Thymus (tissue), 11 donors: ENCODE measurements around the gene SERPINA4. TPM values are rescaled to one million over a fixed set of nuclear protein-coding genes. Genes with fewer than 3 reads are reported as not detected.

Experiments
- DNase-seq, 9 donors: peaks; one replicate each; pipeline ENCODE4 v3.0.0-alpha.2; 2013; ENCODE audit warnings: low spot score in 9 of 9, low read depth in 6 of 9, missing footprints in 1 of 9
- H3K27ac ChIP-seq, 2 donors: one replicate each; pipeline ENCODE4 v1.5.1; 2013; ENCODE audit warnings: control low read depth in 1 of 2, low read depth in 1 of 2, low read length in 1 of 2, mild to moderate bottlenecking in 1 of 2, moderate library complexity in 1 of 2
- H3K27me3 ChIP-seq, 2 donors: one replicate each; pipeline ENCODE4 v1.5.1; 2013; ENCODE audit warnings: low read length in 1 of 2; ENCODE audit not compliant: control insufficient read depth in 2 of 2, insufficient read depth in 1 of 2
- H3K36me3 ChIP-seq, 2 donors: one replicate each; pipeline ENCODE4 v1.5.1; 2013; ENCODE audit warnings: low read length in 1 of 2, mild to moderate bottlenecking in 1 of 2, moderate library complexity in 1 of 2; ENCODE audit not compliant: control insufficient read depth in 2 of 2, insufficient read depth in 2 of 2
- H3K4me1 ChIP-seq, 2 donors: one replicate each; pipeline ENCODE4 v1.5.1; 2013; ENCODE audit warnings: low read length in 2 of 2; ENCODE audit not compliant: control insufficient read depth in 2 of 2, insufficient read depth in 2 of 2
- H3K4me3 ChIP-seq, 2 donors: one replicate each; pipeline ENCODE4 v1.5.1; 2013; ENCODE audit warnings: low read length in 2 of 2, control low read depth in 1 of 2, mild to moderate bottlenecking in 1 of 2
- H3K9me3 ChIP-seq, 2 donors: one replicate each; pipeline ENCODE4 v1.5.1; 2013; ENCODE audit warnings: low read length in 1 of 2, mild to moderate bottlenecking in 1 of 2; ENCODE audit not compliant: control insufficient read depth in 2 of 2, insufficient read depth in 1 of 2
- WGBS: extraction: QIAGEN DNeasy Blood & Tissue Kit; methylation state at CpG from one replicate; pipeline ENCODE4 v1.1.7; 2013; 5-methylcytosine and 5-hydroxymethylcytosine counted together
- polyA plus RNA-seq: library from polyadenylated mRNA; stranded (reverse); fragments of 200-250 nt; gene quantifications from one replicate; pipeline ENCODE4 v1.2.3, GENCODE V29; 2013
- total RNA-seq: library from RNA; stranded (reverse); fragments of 120-200 nt; gene quantifications from one replicate; pipeline ENCODE4 v1.2.4, GENCODE V29; 2013
- donor health status: healthy.

Gene SERPINA4
- total and polyA plus RNA-seq, 2 donors: 0.41 to 0.52 TPM

DNA sequence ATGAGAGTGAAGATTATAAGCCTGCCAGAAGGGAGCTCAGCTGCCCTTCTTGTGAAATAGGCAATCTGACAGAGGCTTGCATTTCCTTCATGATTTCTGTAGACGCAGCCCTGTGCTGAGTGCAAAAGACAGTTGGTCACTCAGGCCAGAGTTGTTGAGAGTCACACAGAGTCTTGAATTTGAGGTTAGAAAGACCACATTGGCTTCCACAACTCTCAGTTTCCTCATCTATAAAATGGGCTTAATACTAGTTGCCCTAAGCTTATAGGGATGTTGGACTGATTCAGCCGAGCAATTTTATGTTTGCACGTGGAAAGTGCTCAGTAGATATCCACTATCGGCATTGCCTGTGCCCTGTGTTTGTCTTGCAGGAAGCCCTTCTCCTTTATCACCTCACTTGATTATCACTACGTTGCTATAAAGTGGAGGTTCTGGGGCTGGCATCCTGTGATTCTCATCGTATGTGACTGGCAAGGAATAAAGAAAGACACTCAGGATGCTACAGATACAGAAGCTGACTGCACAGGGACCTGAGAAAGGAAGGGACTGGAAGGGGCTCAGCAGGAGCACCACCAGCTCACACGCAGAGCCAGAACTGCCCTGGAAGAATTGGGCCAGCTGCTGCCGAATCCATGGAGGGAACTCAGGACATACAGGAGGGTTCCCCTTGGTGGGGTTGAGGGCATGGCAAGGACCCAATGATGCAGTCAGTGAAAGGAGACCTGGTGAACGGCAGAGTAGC is 19.8 kb upstream of the SERPINA4 start:
- no peak for DNase-seq
- Histone ChIP-seq H3K9me3 (no peaks in the 10 kb centered on the region), H3K27ac (no peak overlapping the region), H3K36me3 (no peaks in the 10 kb centered on the region), H3K4me1 (peaks cover 0 to 3% of the 10 kb centered on the region in 2 donors), H3K4me3 (no peak overlapping the region), H3K27me3 (no peaks in the 10 kb centered on the region)
- 87% methylated on average over 9 of the region's 9 CpGs for WGBS

DNA sequence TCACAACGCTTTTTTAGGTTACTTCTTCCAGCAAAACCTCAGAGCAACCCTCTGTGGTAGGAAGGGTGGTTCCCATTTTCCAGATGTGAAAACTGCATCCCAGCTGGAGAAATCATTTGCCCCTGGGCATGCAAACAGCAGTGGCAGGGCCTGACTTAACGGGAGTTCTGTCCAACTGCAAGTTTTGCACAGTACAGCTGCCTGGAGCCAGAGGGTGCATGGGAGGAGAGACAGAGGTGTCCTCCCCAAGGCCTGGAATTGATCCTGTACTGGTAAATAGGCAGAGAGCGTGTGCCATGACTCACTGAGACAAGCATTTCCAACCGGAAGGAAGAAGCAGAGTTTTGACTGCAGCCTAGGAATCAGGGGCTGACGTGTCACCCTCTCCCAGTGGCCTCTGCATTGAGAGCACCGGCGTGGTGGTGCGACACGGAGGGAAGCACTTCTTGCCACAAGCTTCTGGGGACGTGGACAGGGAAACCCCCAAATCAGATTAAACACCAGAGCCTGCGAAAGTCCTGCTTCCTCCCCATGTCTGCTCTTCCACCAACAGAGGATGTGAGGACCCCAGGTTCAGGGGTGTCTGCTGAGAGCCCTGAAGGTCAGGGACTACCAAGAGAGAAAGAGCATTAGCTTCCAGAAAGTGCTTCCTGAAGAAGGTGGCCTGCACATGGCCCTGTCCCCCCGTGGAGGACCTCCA is 19.0 kb upstream of the SERPINA4 start:
- H3K36me3 ChIP-seq: no peaks in the 10 kb centered on the region
- 84% methylated on average over 12 of the region's 12 CpGs for WGBS
- H3K4me1 ChIP-seq: peaks cover 0 to 3% of the 10 kb centered on the region in 2 donors
- no peak overlapping the region for H3K4me3 ChIP-seq
- H3K27me3 ChIP-seq: no peaks in the 10 kb centered on the region
- H3K27ac ChIP-seq: no peak overlapping the region
- no peak for DNase-seq
- H3K9me3 ChIP-seq: no peaks in the 10 kb centered on the region

DNA sequence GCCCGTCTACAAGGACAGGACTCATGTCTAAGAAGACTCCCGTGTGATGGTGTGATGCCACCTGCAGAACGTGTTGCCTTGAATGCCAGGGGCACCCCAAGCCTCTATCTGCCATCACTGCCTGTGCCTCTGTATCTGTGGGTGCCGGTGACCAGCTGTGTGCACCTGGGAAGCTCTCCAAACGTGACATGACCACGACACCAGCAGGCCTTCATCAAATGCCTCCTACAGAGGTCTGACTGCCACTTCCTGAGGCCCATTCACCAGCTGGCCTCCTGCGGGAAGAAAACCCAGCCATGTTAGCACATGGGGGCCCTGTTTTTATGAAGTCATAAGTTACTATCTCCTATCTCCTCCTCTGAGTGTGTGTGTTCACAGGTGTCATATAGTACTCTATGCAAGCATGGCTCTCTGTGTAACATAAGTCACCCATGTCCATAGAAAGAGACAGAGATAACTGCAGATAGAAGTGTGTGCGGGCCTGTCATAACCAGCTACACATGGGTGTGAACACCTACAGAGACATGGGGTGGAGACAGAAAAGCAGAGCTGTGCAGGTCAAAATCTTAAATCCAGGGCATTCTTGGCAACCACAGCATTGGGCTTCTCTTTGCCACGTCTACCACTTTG is 18.3 kb upstream of the SERPINA4 start:
- Histone ChIP-seq H3K4me3 (no peak overlapping the region), H3K9me3 (no peaks in the 10 kb centered on the region)
- no peak for DNase-seq

DNA sequence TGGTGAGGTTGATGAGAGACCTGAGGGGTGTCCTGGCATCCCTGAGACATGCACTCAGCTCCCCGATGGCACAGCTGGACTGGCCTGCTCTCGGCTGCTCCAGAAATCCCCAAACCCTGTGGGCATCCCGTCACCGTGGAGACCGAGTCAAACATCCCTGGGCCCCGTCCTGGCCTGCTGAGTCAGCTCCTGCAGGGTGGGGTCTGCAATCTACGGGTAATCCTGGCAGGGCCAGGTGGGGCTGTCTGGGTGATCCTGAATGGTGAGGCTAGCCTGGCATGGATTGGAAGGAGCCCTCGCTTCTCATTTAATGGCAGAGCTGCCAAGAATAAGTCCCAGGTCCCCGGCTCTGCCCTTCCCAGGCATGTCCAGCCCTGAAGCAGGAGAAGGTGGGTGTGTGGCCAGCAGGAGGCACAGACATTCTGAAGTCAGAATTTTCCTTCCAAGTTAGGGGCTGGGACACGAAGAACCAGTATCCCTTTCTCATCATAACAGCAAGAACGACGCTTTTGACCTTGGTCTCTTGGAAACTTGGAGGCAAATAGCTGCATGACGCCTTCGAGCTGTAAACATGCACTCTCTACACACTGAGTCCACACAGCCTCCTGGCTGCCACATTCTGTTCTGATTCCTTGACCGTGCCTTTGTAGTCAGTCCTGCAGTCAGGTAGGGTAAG is 17.7 kb upstream of the SERPINA4 start:
- Histone ChIP-seq H3K4me1 (peaks cover 0 to 3% of the 10 kb centered on the region in 2 donors), H3K9me3 (no peaks in the 10 kb centered on the region), H3K27me3 (no peaks in the 10 kb centered on the region), H3K27ac (peak overlapping the region in 1 of 2 donors; percentile 11), H3K4me3 (no peak overlapping the region), H3K36me3 (no peaks in the 10 kb centered on the region)
- WGBS: 86% methylated on average over 15 of the region's 15 CpGs
- DNase-seq: no peak

More for the DNA sequence above, 18.3 kb upstream of the SERPINA4 start:
- Histone ChIP-seq H3K4me1 (peaks cover 0 to 3% of the 10 kb centered on the region in 2 donors), H3K27ac (peak overlapping the region in 1 of 2 donors; percentile 11), H3K36me3 (no peaks in the 10 kb centered on the region), H3K27me3 (no peaks in the 10 kb centered on the region)
- WGBS: 77% methylated on average over 9 of the region's 9 CpGs

DNA sequence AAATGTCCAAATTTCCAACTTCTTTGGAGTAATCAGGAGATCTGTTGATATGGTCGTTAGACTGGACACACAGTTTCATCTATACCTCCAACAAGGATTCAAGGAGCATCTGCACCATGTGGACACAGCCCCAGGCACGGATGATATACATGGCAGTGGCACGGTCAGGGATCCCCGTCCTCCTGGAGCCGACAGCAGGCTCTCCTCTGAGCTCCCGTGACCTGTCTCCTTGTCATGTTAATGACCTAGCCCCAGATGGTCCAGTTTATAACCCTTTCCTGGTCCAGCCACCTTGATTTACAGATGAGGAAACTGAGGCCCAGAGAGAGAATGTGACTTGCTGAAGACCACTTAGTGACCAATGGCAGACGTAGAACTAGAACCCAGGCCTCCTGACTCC is 16.5 kb upstream of the SERPINA4 start:
- WGBS: 65% methylated on average over 7 of the region's 7 CpGs
- DNase-seq: no peak
- Histone ChIP-seq H3K4me1 (peaks cover 0 to 3% of the 10 kb centered on the region in 2 donors), H3K9me3 (no peaks in the 10 kb centered on the region), H3K36me3 (no peaks in the 10 kb centered on the region), H3K27me3 (peaks cover 0 to 2% of the 10 kb centered on the region in 2 donors), H3K27ac (no peak overlapping the region), H3K4me3 (no peak overlapping the region)

DNA sequence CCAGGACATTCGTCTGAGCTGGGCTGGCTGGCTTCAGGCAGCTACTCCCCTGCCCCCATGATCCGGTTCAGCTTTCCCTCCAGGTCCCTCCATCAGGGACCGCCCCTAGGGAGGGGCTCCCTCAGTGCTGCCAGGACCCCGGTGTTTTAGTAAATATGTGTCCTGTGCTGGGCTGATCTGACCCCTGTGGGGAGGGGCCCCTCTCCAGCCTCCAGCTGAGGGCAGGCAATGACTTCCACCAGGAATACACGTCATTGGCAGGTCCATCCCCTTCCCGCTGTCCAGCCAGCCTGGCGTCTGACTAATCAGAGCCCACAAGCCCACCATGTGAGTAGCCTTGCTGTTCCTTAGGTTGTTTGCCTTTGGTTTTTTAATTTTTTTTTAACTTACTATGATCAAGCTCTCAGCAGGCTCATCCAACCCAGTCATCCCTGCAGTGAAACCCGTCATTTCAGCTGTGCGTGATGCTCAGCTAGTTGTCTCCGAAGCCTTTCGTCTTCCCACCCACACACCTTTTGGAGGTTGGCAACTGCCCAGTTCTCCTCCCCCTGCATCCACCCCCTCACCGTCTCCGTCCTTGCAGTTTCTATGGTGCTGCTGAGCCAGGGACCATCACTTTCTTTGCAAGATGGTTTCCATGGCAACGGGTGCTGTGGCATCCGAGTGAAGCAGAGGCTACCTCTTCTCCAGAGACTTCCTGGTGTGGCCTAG is 16.0 kb upstream of the SERPINA4 start:
- Histone ChIP-seq H3K36me3 (no peaks in the 10 kb centered on the region), H3K9me3 (no peaks in the 10 kb centered on the region), H3K4me3 (no peak overlapping the region), H3K27ac (no peak overlapping the region), H3K27me3 (peaks cover 0 to 4% of the 10 kb centered on the region in 2 donors), H3K4me1 (peaks cover 0 to 3% of the 10 kb centered on the region in 2 donors)
- WGBS: 69% methylated on average over 15 of the region's 15 CpGs
- no peak for DNase-seq

DNA sequence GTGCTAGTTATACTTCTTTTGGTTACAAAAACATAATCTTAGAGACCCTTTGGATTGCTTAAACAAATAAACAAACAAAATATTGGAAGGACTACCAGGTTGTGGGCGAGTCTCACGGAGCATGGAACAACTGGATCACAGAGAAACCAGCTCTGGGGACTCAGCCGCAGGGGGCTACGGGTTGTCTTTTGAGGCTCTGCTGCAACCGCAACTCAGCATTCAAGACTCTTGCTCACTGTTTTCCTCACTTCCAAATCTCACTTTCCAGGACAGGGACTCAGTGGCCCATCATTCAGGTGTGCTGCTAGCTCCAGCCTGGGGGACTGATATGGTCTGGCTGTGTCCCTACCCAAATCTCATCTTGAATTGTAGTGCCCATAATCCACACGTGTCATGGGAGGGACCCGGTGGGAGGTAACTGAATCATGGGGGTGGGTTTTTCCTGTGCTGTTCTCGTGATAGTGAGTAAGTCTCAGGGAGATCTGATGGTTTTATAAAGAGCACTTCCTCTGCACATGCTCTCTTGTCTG is 14.0 kb upstream of the SERPINA4 start:
- 90% methylated on average over 8 of the region's 8 CpGs for WGBS
- Histone ChIP-seq H3K27ac (no peak overlapping the region), H3K36me3 (no peaks in the 10 kb centered on the region), H3K4me1 (peaks cover 0 to 3% of the 10 kb centered on the region in 2 donors), H3K9me3 (no peaks in the 10 kb centered on the region), H3K27me3 (peaks cover 0 to 4% of the 10 kb centered on the region in 2 donors), H3K4me3 (no peak overlapping the region)
- no peak for DNase-seq

DNA sequence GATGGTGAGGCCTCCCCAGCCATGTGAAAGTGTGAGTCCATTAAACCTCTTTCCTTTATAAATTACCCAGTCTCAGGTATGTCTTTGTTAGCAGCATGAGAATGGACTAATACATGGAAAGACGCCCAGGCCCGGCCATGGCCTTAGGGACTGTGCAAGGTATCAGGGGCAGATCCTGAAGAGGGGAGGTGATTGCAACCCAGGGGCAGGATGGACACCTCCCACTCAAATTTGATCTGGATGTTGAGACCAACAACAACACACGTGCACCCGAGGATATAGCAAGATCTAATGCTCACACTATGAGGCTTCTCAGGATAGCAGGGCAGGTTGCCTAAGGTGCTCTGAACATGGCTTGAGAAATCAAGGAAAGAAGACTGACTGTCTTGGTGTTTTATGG is 13.5 kb upstream of the SERPINA4 start:
- WGBS: 83% methylated on average over 4 of the region's 4 CpGs
- Histone ChIP-seq H3K4me3 (no peak overlapping the region), H3K9me3 (no peaks in the 10 kb centered on the region), H3K27ac (no peak overlapping the region), H3K4me1 (peaks cover 0 to 3% of the 10 kb centered on the region in 2 donors), H3K27me3 (peaks cover 0 to 4% of the 10 kb centered on the region in 2 donors), H3K36me3 (no peaks in the 10 kb centered on the region)
- no peak for DNase-seq
